ENCODE results near the gene CCDC30.

The CCDC30 gene

DNA sequence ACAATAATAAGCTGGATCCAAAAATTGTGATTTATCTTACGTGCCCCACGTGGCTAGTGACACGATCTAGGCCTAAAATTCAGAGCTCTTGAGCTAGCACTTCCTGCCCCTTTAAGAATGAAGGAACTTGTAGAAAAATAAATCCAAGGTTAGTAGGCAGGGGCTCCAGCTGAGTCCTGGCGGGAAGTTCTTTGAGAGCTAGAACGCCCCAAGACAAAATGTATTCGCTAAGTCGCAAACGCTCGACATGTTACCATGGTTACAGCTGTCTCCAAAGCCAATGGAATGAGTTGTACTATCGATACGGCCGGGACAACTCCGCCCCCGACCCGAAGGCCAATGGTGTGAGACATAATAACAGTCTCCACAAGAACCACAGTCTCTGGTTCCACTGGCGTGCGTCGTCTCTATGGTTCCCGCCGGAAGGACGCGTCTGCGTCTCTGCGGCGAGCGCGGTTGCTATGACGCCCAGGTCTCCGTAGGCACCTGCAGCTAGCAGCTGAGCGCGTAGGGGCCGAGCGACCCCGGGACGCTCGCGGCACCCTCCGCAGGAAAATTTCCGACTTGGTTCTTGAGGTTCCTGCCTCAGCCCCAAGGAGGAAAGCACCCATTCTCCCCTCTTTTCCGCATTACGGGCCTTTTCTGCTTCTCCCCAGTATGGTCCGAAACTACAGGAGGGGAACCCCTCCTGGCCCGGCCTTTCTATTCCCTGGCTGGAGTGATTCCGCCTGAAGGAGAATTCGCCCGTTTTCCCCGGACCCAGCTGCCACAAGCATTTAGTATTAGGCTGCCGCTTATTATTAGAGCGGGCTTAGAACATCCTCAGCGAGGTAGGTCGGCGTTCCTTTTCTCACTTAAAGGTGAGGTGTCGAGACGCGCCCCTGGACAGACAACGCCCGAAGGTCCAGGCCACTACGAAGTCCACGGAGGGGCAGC is at the start of gene CCDC30:
Gene CCDC30, plus strand, starts transcription at position 459 of the 936 bp plus-strand sequence. CDS start 17,266 bp downstream, outside the sequence.
- peak; percentile 100 for FAIRE-seq

- FAIRE-seq = no peak
Observed at GRCh38 chr1:42414551-42415496, 48.3 kb upstream of the CCDC30 start.

- no peak for FAIRE-seq
Observed at GRCh38 chr1:42417166-42417565, 45.9 kb upstream of the CCDC30 start.

DNA sequence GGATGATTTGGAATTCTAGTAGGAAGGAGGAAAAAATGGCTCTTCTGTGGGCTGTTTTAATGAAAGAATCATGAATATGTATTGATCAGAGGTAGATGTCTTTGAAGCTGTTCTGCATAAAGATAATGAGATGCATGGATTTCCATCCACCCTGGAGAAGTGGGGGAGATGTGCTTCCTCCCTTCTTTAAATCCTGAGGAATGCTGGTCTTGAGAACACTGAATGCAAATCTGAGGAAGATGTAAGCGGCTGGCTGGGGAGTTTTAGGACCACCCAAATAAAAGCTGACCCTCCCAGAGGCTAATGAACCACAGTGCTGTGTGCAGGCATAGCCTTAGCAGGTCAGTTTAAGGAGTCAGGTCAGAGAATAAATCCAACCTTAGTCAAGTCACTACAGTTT is 44.6 kb upstream of the CCDC30 start:
- no peak for FAIRE-seq

DNA sequence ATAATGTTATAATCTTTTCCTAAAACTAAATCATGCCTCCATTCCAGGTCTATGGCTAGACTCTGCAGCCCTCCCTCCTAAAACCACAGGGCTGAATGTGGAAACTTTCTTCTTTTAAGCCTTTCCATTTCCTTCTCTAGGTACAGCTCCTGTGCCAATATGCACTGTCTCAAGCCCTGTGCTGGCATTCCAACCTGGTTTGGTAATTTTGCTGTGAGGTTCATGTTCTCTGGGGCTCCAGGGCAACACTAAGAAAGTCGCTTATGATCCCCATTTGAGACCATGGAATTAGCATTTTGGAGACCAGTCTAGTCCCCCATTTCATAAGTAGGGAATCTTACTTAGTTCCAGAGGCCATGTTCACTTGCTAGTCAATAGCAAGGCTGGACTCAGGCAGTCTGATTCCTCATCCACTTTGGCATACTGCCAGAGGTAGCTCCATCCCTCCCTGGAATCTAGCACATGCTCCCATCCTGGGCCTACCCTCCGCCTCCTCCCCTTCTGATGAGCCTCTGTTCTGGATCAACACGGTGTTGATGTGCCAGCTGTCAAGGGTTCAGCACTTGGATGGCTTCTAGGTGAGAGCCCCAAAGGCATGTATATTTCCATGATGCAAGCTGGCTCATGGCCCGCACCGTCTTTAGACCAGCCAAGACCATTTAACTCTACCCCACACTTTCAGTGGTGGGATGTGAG is 43.8 kb upstream of the CCDC30 start:
- FAIRE-seq = no peak

GRCh38 chr1:42420121-42420520 is 43.0 kb upstream of the CCDC30 start:
- FAIRE-seq = no peak

DNA sequence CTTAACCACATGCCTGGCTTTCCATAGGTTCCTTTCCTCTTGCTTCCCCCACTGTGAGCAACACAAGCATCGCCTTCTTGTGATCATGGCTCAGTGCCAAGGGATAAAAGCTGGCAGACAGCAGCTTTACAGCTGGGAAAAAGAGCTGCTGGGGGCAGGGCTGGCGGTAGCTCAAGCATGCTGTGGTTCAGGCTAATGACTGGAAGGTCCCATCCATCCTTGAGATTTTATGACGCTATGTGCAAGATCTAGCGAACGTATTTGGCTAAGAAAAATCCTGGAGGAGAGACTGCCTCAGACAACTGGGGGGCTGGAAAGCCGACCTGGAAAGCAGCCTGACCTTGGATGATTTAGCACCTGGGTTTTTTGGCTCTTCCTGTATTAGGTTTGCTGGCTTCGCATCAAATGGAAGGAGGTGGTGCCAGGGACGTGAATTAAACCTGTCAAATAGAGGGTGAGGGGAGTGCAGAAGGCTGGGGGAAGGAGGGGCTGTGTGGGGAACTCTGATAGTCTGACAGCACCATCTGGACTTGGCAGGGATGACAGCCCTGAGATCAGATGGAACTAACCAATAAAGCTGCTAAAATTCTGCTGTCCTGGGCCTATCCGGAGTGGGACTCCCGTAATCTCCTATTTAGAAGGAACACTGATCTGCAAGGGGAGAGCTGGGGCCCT is 42.0 kb upstream of the CCDC30 start:
- no peak for FAIRE-seq

GRCh38 chr1:42422737-42423136 is 40.3 kb upstream of the CCDC30 start:
- no peak for FAIRE-seq

DNA sequence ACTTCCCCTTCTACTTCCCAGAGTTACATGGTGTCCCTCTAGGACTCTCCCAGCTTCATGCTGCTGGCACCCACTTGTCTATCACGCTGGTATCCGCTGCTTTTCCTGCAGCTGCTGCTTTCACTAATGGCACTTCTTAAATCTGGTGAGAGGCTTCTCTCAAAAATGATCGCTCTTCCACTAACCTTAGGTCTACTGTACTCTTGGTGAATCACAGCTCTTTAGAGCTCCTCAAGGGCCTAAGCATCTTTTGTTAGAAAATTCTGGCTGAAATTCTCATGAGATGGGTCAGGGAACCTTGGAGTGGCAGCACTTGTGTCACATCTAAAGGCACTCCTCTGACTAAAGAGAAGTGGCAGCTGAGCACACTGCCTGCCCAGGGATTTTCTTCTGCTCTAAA is 39.4 kb upstream of the CCDC30 start:
- FAIRE-seq = no peak

DNA sequence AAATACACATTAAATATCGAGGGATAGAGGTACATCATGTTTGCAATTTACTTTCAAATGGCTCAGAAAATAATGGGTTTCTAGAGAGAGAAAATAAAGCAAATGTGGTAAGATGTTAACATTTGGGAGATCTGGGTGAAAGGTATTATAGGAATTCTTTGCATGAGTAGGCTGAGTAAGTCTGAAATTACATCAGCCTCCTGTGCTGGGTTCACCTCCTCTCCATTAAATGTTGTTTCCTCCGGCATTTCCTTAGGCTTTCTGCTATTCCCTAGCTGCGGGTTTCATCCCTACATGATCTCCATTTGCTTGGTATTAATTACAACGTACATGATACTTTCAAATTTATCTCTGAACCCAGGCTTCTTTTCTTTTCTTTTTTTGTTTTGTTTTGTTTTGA is 38.9 kb upstream of the CCDC30 start:
- FAIRE-seq = no peak

DNA sequence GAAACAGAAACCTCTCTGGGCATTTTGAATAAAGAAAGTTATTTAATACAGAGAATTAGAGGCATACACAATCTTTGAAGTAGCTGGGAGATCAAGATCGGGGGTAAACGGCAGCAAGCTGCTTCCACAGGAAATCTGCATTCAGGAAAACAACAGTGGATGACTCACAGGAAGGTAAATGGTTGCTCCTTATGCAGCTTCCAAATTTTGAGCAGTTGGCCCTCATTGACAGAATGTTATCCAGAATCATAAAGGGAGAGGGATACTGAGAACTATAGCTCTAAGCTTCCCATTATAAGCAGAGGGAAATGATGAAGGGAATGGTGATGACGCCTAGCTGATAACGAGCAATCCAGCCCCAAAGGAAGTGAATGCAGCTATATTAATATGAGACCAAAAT is 35.8 kb upstream of the CCDC30 start:
- no peak for FAIRE-seq

DNA sequence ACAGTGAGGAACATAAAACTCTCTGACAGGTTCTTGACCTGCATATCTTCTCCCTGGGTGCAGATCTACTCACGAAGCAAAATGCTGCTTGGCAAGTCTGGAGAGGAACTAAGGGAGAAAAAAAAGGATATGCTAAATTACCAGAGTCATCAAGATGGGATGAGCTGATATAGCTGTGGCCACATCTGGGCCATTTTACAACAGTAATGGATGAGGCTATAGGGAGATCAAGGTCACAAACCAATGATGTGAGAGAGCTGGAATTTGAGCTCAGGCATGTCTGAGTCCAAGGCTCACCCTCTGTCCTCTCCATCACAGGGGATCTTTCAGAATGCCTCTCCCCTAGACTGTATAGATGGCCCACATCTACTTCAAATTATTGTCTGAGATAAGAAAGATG is 33.5 kb upstream of the CCDC30 start:
- no peak for FAIRE-seq

DNA sequence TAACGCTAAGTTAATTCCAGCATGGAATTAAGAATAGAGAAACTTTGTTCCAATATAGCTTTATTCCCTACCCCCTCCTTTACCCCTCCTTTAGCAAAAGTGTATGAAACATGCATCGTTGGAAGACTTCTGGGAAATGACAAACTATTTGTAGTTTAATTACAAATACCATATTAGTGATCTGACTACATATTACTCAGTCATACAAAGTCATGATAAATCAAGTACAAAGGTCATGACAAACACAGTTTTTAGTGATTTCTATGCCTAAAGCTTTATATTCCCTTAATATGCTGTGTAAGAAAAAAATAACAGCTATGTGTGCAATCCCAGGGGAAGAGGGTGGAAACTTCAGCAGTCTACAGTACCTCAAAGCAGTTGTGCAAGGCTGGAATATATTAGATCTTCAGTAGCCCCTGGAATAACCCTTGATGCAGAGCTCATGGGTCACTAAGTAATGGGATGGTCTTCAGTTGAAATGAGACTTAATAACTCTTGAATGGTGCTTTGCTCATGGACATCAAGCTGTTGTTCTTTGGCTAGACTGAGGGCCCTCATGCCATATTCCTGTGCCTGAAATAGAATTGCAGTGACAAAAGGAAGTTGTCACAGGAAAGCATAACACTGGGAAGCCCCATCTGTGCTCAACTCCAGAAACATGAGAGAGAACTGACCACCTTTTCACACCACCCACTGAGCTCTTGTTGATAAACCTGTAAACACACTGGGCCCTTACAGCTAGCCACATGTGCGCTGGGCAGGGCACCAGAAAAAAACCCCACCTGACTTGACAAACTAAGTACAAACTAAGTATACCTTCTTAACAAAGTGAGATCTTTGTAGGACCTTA is 32.6 kb upstream of the CCDC30 start:
- no peak for FAIRE-seq

- FAIRE-seq = no peak
Observed at GRCh38 chr1:42431514-42431913, 31.6 kb upstream of the CCDC30 start.

DNA sequence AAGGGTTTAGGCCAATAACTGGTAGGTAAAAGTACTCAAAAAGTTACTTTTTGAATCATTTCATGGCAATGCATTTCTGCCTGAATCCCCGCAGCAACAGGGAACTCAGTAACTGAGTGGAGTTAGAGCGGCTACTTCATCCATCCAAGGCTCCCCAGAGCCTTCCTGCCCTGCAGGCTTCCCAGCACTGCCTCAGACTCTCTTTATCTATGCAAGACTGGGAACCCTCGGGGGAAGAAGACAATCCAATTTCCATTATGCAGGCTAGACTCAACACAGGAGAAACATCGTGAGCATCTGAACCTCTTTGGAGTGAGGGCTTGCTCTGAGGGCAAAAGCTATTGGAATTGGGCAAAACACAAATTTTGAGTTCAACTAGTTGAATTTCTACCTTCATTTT is 30.4 kb upstream of the CCDC30 start:
- no peak for FAIRE-seq

- no peak for FAIRE-seq
Observed at GRCh38 chr1:42433369-42433768, 29.7 kb upstream of the CCDC30 start.

GRCh38 chr1:42434340-42434739 is 28.7 kb upstream of the CCDC30 start:
- FAIRE-seq = no peak

DNA sequence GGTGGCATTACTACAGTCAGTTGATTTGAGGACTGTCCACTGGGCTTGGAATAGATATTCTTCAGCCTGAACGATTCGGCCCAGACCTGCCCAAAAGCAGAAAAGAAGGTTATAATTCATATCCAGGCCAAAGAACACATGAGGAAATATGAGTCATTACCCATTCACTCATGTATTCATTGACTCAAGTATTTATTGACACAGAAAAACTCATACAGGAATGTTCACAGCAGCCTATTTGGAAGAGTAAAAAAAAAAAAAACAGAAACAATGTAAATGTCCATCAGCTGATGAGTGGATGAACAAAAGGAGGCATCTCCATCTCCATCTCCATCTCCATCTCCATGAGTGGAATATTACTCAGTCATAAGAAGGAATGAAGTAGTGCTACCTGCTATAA is 23.1 kb upstream of the CCDC30 start:
- FAIRE-seq = no peak

DNA sequence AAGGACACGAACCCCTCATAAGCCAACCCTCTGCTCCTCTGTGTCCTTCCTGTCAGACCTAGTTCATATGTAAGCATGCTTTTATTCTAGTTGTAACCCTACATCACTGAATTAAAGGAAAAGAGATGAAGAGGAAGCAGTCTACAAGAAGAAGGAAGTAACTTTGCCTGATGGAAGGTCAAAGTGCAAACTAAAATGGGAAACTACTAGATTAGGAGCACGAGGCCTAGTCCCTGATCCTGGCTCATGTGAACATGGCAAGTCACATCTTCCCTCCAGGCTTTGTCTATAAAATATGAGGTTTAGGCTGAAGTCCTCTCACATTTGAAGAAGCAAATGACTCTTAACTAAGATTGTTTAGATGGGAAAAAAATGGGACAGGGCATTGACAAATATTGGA is 20.4 kb upstream of the CCDC30 start:
- FAIRE-seq = no peak

DNA sequence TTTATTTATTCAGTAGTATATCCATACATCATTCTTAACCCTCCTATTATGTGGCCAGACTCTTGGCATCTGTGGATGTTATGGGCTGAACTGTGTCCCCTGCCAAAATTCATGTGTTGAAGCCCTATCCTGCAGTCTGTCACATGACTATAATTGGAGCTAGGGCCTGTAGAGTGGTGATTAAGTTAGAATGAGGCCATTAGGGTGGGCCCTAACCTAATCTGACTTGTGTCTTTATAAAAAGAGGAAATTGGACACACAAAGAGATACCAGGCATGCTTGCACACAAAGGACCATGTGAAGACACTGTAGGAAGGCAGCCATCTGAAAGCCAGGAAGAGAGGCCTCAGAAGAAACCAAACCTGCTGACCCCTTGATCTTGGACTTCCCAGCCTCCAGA is 13.8 kb upstream of the CCDC30 start:
- FAIRE-seq = no peak

GRCh38 chr1:42450061-42450460 is 13.0 kb upstream of the CCDC30 start:
- FAIRE-seq = no peak

GRCh38 chr1:42453386-42453785 is 9.7 kb upstream of the CCDC30 start:
- FAIRE-seq = no peak
